AG10803 (cell line): ENCODE results near the gene C10orf53.

Experiments
- DNase-seq: peaks from one replicate; pipeline ENCODE4 v3.0.0; 2010; ENCODE audit warnings: low read depth
- H3K4me3 ChIP-seq: 2 replicates; pipeline ENCODE4 v1.5.1; 2011; ENCODE audit warnings: mild to moderate bottlenecking, low read length, control low read depth
- CTCF ChIP-seq: conservative IDR thresholded peaks from 2 replicates; pipeline ENCODE4 v1.5.1; 2011; ENCODE audit warnings: mild to moderate bottlenecking, low read length, control low read depth, inconsistent platforms

C10orf53 gene

GRCh38 chr10:49743464-49744075 is 64.1 kb downstream of the C10orf53 start:
- H3K4me3 ChIP-seq, result no peak overlapping the region
- TF ChIP-seq CTCF, result no peak
- DNase-seq, result no peak

GRCh38 chr10:49744091-49744685 is 64.7 kb downstream of the C10orf53 start:
- DNase-seq, result no peak
- H3K4me3 ChIP-seq, result no peak overlapping the region
- no peak for TF ChIP-seq CTCF

GRCh38 chr10:49744924-49745605 is 65.6 kb downstream of the C10orf53 start:
- H3K4me3 ChIP-seq, result no peak overlapping the region
- no peak for DNase-seq
- no peak for TF ChIP-seq CTCF

GRCh38 chr10:49745756-49746155 is 66.3 kb downstream of the C10orf53 start:
- DNase-seq, result no peak
- TF ChIP-seq CTCF, result no peak
- no peak overlapping the region for H3K4me3 ChIP-seq

GRCh38 chr10:49746626-49747302 is 67.3 kb downstream of the C10orf53 start:
- TF ChIP-seq CTCF, result no peak
- H3K4me3 ChIP-seq, result no peak overlapping the region
- DNase-seq, result no peak
